GM19193 (cell line): Measurements from ENCODE around the gene TMEM266.

Experiments used
- POLR2A ChIP-seq: IDR thresholded peaks from 4 replicates; pipeline ENCODE4 v1.6.1; 2011; ENCODE audit not compliant: insufficient read depth, insufficient read length; ENCODE audit errors: extremely low read depth

The TMEM266 gene, protein sequence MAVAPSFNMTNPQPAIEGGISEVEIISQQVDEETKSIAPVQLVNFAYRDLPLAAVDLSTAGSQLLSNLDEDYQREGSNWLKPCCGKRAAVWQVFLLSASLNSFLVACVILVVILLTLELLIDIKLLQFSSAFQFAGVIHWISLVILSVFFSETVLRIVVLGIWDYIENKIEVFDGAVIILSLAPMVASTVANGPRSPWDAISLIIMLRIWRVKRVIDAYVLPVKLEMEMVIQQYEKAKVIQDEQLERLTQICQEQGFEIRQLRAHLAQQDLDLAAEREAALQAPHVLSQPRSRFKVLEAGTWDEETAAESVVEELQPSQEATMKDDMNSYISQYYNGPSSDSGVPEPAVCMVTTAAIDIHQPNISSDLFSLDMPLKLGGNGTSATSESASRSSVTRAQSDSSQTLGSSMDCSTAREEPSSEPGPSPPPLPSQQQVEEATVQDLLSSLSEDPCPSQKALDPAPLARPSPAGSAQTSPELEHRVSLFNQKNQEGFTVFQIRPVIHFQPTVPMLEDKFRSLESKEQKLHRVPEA

GRCh38 chr15:76059320-76060117, at the start of gene TMEM266:
TMEM266 (plus strand) TSS chr15:76059985; CDS start chr15:76134264, 74,279 bp downstream.
- TF ChIP-seq POLR2A = no peak

DNA sequence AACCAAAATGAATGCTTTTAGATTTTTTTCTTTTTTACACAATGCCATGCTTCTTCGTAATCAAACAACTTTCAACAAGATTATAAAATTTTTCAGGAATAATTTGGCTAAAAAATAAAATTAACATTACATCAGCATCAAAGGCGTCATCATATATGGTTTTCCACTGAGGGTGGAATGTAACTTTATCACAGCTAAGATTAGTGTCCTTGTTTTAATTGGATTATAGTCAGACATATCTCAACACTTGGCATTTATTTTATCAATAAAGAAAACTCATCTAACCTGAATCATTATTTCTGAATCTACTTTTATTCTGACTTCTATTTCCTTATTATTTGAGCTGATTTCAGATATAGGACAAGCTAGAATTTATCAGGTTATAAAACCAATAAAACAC, 49.2 kb upstream of the TMEM266 start:
- TF ChIP-seq POLR2A = no peak

GRCh38 chr15:76011627-76012551, 47.9 kb upstream of the TMEM266 start, which contains the start of gene NRG4:
NRG4 (minus strand) TSS chr15:76012424; CDS start chr15:76011230, 1,194 bp downstream.
- no peak for TF ChIP-seq POLR2A

DNA sequence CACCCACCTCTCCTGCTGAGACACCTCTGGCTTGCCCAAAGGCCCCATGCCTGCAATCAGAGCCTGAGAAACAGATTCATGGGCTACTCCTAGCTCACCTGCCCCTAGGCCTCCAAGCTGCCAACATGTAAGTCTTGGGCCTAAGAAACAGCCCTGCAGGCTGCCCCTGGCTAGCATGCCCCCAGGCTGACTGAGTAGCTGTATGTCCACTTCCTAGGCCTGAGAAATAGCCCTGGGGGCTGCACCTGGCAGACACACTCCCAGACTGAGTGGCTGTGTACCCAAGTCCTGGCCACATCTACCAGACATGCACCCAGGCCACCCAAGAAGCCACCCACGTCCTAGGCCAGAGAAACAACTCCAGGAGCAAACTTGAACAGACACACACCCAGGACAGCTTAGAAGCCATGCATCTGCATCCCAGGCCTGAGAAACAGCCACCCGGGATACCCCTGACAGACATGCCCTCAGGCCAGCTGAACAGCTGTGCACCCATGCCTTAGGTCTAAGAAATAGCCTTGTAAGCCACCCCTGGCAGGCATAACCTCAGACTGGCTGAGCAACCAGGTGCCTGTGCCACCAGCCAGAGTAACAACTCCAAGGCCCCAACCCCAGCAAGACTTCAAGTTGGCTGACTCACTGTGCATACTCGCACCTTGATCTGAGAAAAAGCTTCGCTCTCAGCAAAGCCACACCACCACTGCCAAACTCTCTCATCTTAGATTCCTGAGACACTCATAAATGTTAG, 35.6 kb upstream of the TMEM266 start:
- no peak for TF ChIP-seq POLR2A

DNA sequence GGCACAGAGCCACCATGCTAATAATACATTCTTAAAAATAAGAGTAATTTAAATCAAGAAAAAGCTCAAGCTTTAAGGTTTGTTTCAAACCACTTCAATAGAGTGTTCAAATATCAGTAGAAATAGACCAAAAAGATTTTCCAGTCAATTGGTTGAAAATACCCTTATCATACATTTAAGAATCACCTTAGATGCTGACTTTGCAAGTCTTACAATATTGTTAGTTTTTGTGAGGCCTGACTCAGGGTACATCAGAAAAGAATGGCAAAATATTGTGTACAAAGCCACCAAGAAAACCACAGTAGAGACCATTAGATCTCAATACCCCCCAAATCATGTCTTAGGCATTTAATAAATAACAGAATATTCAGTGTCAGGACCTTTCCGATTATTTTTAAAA, 27.7 kb upstream of the TMEM266 start:
- TF ChIP-seq POLR2A = no peak

DNA sequence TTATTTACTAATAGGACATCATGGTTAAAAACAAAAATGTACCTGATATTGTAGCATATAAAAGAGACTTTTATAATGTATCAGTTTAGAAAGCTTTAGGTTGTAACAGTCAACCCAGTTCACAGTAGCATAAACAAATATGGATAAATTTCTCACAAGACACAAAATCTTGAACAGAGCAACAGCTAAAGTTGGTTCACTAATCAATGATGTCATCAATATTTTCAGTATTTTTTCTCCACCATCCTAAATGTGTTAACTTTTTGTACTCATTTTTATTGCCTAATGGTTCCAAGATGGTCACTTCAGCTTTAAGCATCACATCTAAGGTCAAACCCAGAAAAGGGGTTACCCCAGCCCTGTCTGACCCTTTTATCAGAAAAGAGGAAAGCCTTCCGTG, 26.3 kb upstream of the TMEM266 start:
- no peak for TF ChIP-seq POLR2A

- no peak for TF ChIP-seq POLR2A
Observed at GRCh38 chr15:76034111-76034510, 25.7 kb upstream of the TMEM266 start.

DNA sequence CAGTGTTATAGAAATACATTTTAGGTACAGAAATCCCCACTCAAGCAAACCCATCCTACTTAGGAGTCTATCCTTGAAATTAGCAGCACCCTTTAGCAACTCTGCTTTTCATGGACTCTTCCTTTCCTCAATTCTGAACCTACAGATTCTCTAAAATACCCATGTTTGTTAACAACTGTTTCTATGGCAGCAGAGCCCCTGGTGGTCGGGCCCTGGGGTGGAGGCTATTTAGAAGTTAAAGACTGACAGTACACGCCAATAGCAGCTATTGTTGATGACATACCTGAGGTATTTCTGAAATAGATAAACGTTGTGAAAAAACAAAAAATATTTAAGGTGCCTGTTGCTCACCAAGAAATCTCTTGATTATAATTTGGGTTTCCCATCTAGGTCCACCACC, 24.2 kb upstream of the TMEM266 start:
- TF ChIP-seq POLR2A = no peak

DNA sequence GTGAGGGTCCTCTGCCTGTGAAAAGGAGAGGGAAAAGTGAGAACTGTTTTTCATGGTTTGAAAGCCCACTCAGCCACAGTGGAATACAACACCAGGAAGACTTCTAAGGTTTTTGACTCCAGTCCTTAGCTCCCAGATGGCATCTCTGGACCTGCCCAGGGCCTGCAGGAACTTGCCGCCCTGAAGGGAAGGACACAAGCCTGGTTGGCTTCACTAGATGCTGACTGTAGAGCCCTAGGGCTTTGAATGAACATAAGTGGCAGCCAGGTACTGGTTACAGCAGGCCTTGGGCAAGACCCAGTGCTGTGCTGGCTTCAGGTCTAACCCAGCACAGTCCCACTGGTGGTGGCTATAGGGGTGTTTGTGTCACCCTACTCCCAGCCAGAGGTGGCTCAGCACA, 21.3 kb upstream of the TMEM266 start:
- no peak for TF ChIP-seq POLR2A

- TF ChIP-seq POLR2A = no peak
Observed at GRCh38 chr15:76056931-76057330, 2.9 kb upstream of the TMEM266 start.

GRCh38 chr15:76057332-76058000, 2.3 kb upstream of the TMEM266 start:
- TF ChIP-seq POLR2A = no peak

GRCh38 chr15:76058714-76059319, 968 bp upstream of the TMEM266 start:
- no peak for TF ChIP-seq POLR2A
